AG20443 (cell line): ENCODE data around the gene GALNTL6.
"Not testable (repeated sequence)": the region's sequence is repeated elsewhere in the genome, so short reads cannot be mapped to it uniquely, and the experiment has no call there.

ENCODE experiments used
- DNase-seq: peaks from one replicate; pipeline ENCODE4 v3.0.0; 2012; ENCODE audit warnings: low spot score, mixed read lengths

Gene GALNTL6

GRCh38 chr4:172869621-172870268 lies 1056.5 kb downstream of the GALNTL6 start:
- DNase-seq, result no peak

GRCh38 chr4:172871381-172871780 lies 1058.2 kb downstream of the GALNTL6 start:
- no peak for DNase-seq

- no peak for DNase-seq
Observed at GRCh38 chr4:172874944-172875343, 1061.7 kb downstream of the GALNTL6 start.

GRCh38 chr4:172876394-172876793 lies 1063.2 kb downstream of the GALNTL6 start:
- no peak for DNase-seq

- DNase-seq, result no peak
Observed at GRCh38 chr4:172881645-172882044, 1068.4 kb downstream of the GALNTL6 start.

GRCh38 chr4:172887358-172887757 lies 1074.2 kb downstream of the GALNTL6 start:
- not testable (repeated sequence) for DNase-seq

- DNase-seq, result no peak
Observed at GRCh38 chr4:172887959-172888358, 1074.8 kb downstream of the GALNTL6 start.

- no peak for DNase-seq
Observed at GRCh38 chr4:172892300-172892699, 1079.1 kb downstream of the GALNTL6 start.

DNA sequence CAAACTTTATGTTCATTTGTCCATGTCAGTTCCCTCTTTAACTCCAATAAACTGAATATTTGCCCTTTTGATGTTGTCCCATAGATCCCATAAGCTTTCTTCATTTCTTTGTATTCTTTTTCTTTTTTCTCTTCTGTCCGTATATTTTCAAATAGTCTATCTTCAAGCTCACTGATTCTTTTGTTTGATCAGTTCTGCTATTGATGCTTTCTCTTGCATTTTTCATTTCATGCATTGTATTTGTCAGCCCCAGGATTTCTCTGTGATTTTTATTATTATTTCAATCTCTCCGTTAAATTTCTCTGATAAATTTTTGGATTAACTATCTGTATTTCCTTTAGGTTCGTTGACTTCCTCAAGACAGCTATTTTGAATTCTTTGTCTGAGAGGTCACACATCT lies 1082.5 kb downstream of the GALNTL6 start:
- DNase-seq, result no peak

DNA sequence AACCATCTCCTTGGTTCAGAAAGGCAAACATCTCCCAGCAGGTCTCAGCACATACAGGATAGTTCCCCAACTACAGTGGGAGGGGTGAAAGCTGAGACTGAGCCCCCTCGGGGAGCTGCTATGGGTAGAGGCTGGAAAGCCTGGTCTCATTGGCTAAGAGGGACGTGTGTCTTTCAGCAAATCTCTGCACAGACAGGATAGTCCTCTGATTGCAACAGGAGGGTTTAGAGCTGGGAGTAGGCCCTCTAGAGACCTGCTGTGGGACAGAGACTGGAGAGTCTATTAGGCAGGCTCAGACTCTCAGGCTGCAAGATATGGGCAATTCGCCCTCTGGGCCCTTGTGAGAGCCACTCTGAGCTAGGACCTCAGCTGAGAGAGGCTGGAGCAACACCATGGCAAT lies 1083.8 kb downstream of the GALNTL6 start:
- no peak for DNase-seq

- DNase-seq, result no peak
Observed at GRCh38 chr4:172898715-172899114, 1085.5 kb downstream of the GALNTL6 start.

DNA sequence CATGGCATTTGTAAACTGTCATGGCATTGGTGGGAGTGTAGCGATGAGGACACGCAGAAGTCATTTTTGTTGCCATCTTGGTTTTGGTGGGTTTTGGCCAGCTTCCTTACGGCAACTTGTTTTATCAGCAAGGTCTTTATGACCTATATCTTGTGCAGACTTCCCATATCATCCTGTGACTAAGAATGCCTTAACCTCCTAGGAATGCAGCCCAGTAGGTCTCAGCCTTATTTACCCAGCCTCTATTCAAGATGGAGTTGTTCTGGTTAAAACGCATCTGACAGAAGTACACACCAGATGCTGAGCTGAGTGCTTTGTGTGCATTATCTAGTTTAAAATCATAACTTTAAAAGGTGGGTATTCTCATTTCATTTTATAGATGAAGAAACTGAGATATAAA lies 1086.7 kb downstream of the GALNTL6 start:
- DNase-seq, result no peak

DNA sequence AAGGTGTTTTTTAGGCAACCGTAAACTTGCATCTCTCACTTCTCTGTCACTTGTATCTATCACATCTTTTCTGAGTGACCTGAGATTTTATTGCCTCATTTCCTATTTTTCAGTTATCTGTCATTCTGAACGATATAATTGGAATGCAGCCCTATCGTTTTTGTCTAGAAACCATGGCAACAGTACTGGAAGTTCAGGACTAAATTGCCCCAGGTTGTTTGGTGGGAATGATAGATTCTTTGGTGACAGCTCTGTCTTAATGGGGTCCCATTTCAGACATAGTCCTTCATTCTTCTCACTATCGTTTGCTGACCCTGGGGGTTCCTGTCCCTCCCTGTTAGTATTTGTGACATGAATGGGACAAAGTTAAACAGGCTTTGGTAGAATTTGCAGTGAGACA lies 1087.7 kb downstream of the GALNTL6 start:
- DNase-seq, result no peak

- DNase-seq, result not testable (repeated sequence)
Observed at GRCh38 chr4:172912468-172912867, 1099.3 kb downstream of the GALNTL6 start.

GRCh38 chr4:172917403-172917802 lies 1104.2 kb downstream of the GALNTL6 start:
- not testable (repeated sequence) for DNase-seq

DNA sequence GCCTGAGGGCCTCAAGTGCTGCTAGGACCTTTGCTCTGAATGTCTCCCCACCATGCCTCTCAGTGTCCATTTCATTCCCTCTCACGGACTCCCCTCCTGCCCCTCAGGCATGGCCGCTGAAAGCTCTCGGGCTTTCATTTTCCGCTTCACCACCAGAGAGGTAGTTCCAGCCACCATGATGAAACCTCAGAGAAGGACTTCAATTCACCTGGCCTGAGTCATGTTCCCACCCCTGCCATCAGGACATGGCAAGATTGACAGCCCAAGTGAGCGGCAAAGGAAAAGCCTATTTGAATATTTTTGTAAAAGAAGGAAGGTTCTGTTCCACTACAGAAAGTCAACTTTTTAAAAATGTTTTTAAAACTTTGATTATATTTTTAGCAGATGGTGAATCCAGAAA lies 1106.1 kb downstream of the GALNTL6 start:
- no peak for DNase-seq

DNA sequence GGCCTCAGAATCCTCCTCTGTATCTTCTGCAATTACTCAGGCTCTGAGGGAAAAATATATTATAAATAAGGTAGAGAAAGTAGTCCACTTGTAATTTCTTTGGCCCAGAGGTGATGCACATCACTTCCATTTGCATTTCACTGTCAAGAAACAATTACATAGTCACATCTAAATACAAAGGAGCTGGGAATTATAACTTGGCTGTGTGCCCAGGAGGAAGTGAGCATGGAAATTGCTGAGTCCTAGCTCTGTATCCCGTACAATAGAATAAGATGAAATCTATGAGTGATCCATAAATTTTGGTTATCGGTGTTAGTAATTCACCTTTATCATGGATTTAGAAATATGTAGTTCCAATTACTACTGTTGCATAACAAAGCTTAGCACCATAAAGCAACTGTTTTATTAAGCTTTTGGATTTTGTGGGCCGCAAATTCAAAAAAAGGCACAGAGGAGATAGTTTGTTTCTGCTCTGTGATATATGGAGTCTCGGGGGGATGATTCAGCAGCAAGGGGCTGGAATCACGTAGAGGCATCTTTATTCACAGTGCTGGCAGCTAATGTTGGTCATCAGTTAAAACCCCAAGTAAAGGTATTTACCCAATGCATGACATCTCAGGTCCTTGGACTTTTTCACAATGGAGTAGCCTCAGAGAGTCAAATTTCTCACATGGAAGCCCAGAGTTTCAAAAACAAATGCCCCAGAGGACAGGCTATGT lies 1114.1 kb downstream of the GALNTL6 start:
- DNase-seq, result no peak

DNA sequence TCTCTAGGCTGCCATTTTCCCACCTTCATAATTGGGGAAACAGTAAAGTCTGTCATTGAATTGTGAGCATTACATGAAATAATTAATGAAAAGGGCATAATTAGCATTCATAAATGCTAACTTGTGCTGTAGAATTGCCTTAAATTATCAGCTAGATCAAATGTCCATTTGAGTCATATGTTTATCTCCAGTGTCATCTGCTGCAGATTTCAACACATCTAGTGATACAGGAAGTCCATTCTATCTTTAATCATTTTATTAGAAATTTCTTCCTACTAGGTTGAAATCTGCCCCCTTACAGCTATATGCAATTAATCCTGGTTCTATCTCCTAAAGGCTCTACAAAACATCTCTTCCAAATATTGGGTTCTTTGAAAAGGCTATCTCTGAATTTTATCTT lies 1115.1 kb downstream of the GALNTL6 start:
- no peak for DNase-seq

- no peak for DNase-seq
Observed at GRCh38 chr4:172938072-172938829, 1125.0 kb downstream of the GALNTL6 start.

DNA sequence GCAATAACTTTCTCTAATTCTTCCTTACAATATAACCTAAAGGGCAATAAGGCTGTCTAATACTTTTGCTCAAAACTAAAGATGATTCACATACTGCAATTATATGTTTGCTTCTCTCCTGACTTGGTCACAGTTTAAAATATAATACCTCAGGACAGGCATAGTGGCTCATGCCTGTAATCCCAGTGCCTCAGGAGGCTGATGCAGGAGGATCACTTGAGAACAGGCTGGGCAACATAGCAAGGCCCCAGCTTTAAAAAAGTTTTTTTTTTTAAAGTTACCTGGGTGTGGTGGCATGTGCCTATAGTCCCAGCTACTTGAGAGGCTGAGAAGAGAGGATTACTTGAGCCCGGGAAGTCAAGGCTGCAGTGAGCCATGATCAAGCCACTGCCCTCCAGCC lies 1125.7 kb downstream of the GALNTL6 start:
- DNase-seq, result no peak

DNA sequence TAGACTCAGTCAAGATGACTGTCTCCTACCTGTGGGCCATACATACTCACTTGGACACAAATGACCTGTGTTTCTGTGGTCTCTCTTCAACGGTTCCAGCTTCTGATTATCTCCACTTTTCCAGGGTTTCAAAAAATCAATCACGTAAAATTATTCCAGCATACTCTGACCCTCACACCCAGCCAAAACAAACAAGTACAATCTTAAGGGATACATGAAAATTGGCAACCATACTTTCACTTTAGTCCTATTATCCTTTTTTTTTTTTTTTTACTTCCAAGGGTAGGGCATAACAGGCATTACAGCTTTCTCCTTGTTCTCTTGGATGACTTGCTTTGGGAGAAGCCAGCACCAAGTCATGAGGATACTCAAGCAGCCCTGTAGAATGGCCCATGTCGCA lies 1129.6 kb downstream of the GALNTL6 start:
- no peak for DNase-seq

- no peak for DNase-seq
Observed at GRCh38 chr4:172945611-172946010, 1132.4 kb downstream of the GALNTL6 start.

DNA sequence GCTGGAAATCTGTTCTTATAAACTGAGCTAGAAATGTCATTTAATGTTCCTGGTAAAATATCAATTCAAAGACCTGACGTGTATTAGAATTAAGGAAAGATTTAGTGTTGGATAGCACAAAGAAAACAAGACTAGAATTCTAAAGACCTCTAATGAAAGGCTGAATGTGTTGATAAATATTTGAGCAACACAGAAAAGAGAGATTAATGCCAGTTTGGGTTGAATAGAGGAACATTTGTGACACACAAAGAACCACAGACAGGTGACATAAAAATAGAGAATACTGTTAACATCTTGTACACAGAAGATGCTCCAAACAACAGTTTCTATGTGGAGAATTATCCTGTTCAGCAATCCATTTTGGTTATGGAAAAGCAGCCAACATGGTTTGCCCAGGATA lies 1133.3 kb downstream of the GALNTL6 start:
- DNase-seq, result no peak
